Lower leg skin (tissue), 3 donors: ENCODE measurements around the gene ALG5.

Experiments
- POLR2A ChIP-seq, 2 donors: fragments of 450-650 bp; IDR thresholded peaks; one replicate each; pipeline ENCODE4 v1.6.1; 2016 to 2017; ENCODE audit warnings: antibody characterized with exemption in 2 of 2, mild to moderate bottlenecking in 1 of 2, moderate library complexity in 1 of 2
- TF ChIP-seq, protein P1 (sequence below), 3 donors: fragments of 450-650 bp; IDR thresholded peaks; one replicate each; pipeline ENCODE4 v1.5.1; 2016; ENCODE audit warnings: antibody characterized with exemption in 3 of 3, mild to moderate bottlenecking in 3 of 3, moderate library complexity in 2 of 3

DNA sequence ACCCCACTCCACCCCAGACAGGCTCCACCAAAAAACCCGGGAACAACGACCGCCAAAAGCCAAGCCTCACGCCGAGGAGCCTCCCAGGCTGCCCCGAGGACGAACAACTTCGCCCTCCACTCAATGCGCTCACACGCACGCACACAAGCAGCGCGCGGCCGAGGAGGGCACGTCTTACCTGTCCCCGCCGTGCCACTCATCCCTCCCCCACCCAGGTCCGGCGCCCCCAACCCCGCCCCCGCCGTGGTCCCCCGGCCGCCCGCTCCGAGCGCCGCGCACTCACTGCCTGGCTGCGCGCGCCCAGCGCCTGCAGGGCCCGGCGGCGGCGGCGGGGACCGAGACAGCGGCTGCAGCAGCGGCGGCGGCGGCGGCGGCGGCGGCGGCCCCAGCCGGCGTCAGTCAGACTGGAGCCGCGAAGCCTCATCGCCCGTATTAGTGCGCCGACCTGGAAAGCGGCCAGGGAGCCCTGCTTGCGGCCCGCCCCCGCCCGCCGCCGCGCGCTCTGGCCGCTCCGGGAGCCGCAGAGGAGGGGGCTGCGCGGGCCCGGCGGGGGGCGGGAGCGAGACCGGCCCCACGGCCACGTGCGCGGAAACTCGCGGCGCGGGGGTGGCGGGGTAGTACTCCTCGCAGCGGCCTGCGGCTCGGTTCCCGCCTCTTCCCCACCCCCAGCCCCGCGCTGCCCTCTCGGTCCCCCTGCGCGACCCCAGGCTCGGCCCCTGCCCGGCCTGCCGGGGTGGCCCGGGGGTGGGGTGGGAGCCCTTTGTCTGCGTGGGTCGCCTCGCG, 79.1 kb downstream of the ALG5 start, which contains the start of gene SMAD9:
- TF ChIP-seq, protein P1, sequence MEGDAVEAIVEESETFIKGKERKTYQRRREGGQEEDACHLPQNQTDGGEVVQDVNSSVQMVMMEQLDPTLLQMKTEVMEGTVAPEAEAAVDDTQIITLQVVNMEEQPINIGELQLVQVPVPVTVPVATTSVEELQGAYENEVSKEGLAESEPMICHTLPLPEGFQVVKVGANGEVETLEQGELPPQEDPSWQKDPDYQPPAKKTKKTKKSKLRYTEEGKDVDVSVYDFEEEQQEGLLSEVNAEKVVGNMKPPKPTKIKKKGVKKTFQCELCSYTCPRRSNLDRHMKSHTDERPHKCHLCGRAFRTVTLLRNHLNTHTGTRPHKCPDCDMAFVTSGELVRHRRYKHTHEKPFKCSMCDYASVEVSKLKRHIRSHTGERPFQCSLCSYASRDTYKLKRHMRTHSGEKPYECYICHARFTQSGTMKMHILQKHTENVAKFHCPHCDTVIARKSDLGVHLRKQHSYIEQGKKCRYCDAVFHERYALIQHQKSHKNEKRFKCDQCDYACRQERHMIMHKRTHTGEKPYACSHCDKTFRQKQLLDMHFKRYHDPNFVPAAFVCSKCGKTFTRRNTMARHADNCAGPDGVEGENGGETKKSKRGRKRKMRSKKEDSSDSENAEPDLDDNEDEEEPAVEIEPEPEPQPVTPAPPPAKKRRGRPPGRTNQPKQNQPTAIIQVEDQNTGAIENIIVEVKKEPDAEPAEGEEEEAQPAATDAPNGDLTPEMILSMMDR (IDR thresholded peaks at IDR 0.05), result no peak
- no peak for TF ChIP-seq POLR2A (IDR thresholded peaks at IDR 0.05)
